ENCODE results near the gene HBP1. TPM values are rescaled to one million over a fixed set of nuclear protein-coding genes. Genes with fewer than 3 reads are reported as not detected.

The HBP1 gene
- total and polyA plus RNA-seq, 7 donors = 34.2 to 172 (median 104) TPM

DNA sequence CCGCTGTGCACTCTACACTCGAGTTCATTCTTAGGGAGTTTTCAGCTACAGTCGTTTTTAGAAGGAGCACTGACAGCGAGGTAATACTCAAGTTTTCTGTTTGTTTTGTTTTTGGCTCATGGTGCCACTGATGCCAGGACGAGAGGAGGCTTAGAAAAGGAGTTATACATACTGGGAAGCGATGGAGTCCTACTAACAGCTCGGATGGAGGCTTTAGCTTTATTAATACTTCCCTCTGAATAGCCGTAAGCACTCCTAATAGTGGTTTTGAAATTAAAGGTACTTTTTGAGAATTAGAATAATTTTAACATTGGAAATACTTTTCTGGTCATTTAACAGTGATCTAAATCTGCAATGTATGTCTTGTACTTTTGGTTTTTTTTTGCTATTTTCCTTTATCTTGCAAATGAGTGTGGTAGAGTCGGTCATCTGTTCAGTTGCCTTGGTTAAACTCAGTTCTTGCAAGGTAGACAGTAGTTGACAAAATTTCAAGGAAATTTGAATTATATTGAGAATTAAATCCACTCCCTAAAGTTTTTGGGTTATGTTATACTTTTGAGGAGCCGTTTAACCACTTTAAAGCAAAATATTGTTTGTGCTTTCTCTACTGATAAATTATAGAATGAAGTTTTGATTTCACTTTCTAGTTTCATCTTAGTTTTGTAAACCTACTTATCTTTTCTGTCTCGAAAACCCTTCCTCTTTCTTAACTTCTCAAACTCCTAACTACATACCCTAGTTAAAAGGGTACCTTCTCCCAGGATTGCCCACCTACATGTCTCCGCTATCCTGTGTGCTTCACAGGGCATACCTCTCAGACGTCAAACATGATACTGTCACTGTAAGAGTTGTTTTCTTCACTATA is 1.5 kb downstream of the HBP1 start:
- Histone ChIP-seq H3K9me3 (no peaks in the 10 kb centered on the region), H3K36me3 (no peaks in the 10 kb centered on the region), H3K4me1 (peaks cover 0 to 58% (median 45%) of the 10 kb centered on the region in 4 donors), H3K4me3 (peak overlapping the region; percentile 89 to 99 (median 95)), H3K27ac (peak overlapping the region; percentile 94 to 100 (median 96)), H3K27me3 (no peaks in the 10 kb centered on the region)
- 9% methylated on average over 13 of the region's 13 CpGs for WGBS, 2 donors
- DNase-seq = no peak
- TF ChIP-seq EP300 (IDR thresholded peaks at IDR 0.05) = no peak
- TF ChIP-seq POLR2AphosphoS5 (IDR thresholded peaks at IDR 0.05) = no peak
- TF ChIP-seq, protein P1, sequence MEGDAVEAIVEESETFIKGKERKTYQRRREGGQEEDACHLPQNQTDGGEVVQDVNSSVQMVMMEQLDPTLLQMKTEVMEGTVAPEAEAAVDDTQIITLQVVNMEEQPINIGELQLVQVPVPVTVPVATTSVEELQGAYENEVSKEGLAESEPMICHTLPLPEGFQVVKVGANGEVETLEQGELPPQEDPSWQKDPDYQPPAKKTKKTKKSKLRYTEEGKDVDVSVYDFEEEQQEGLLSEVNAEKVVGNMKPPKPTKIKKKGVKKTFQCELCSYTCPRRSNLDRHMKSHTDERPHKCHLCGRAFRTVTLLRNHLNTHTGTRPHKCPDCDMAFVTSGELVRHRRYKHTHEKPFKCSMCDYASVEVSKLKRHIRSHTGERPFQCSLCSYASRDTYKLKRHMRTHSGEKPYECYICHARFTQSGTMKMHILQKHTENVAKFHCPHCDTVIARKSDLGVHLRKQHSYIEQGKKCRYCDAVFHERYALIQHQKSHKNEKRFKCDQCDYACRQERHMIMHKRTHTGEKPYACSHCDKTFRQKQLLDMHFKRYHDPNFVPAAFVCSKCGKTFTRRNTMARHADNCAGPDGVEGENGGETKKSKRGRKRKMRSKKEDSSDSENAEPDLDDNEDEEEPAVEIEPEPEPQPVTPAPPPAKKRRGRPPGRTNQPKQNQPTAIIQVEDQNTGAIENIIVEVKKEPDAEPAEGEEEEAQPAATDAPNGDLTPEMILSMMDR (IDR thresholded peaks at IDR 0.05) = no peak
- no peak for TF ChIP-seq POLR2A (IDR thresholded peaks at IDR 0.05)
- intact Hi-C loops (cut with DNase I) = no loop called here

DNA sequence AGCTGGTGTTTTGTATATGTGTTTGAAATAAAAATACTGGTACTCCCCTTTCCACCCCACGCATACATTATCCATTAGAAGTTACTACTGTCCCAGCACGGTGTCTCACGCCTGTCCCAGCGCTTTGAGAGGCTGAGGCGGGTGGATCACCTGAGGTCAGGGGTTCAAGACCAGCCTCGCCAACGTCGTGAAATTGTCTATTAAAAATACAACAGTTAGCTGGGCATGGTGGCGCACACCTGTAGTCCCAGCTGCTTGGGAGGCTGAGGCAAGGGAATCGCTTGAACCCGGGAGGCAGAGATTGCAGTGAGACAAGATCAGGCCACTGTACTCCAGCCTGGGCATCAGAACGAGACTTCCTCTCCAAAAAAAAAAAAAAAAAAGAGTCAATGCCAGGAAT is 2.7 kb downstream of the HBP1 start:
- no peaks in the 10 kb centered on the region for H3K36me3 ChIP-seq
- intact Hi-C loops (cut with DNase I) = no loop called here
- peaks cover 0 to 66% (median 52%) of the 10 kb centered on the region in 4 donors for H3K4me1 ChIP-seq
- H3K27me3 ChIP-seq = no peaks in the 10 kb centered on the region
- TF ChIP-seq, protein P1 (IDR thresholded peaks at IDR 0.05) = no peak
- TF ChIP-seq EP300 (IDR thresholded peaks at IDR 0.05) (no peak), POLR2AphosphoS5 (IDR thresholded peaks at IDR 0.05) (no peak), POLR2A (IDR thresholded peaks at IDR 0.05) (no peak)
- H3K27ac ChIP-seq = peak overlapping the region; percentile 20 to 50 (median 30)
- H3K9me3 ChIP-seq = no peaks in the 10 kb centered on the region
- DNase-seq = peak; percentile 46
- no peak overlapping the region for H3K4me3 ChIP-seq
- WGBS, 2 donors = 92 to 93% methylated on average over 12 of the region's 12 CpGs

DNA sequence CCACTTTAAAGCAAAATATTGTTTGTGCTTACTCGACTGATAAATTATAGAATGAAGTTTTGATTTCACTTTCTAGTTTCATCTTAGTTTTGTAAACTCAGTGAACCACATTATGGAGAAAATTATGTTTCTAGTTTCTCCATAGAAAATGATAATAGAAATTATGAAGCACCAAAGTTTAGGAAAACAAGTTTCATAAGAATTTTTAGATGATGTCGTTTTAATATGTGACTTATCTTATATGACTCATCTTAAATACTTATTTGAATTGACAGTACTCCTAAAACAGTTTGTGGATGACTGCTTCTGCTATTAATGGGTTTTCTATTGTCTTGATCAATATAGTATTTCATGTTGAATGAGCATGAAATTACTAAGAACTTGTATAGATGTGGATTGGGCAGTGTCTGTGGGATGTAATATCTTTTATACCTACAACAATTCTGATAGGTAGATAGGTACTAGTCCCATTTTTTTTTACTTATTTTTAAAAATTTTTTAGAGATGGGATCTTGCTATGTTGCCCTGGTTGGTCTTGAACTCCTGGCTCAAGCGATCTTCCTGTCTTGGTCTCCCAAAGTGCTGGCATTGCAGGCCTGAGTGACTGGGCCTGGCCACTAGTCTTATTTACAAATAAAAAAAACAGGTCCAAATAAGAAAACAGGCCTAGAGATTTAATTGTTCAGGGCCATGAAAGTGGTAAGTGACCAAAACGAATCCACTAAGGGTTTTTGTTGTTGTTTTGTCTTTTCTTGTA is 3.7 kb downstream of the HBP1 start:
- peak overlapping the region in 1 of 4 donors; percentile 50 for H3K27ac ChIP-seq
- no peaks in the 10 kb centered on the region for H3K27me3 ChIP-seq
- TF ChIP-seq POLR2A (IDR thresholded peaks at IDR 0.05) (no peak), EP300 (IDR thresholded peaks at IDR 0.05) (no peak), POLR2AphosphoS5 (IDR thresholded peaks at IDR 0.05) (no peak)
- TF ChIP-seq, protein P1 (IDR thresholded peaks at IDR 0.05) = no peak
- peaks cover 0 to 68% (median 58%) of the 10 kb centered on the region in 4 donors for H3K4me1 ChIP-seq
- intact Hi-C loops (cut with DNase I) = no loop called here
- DNase-seq = no peak
- H3K9me3 ChIP-seq = no peaks in the 10 kb centered on the region
- no peak overlapping the region for H3K4me3 ChIP-seq
- H3K36me3 ChIP-seq = no peaks in the 10 kb centered on the region
- 58 to 73% methylated on average over 4 of the region's 4 CpGs for WGBS, 2 donors

DNA sequence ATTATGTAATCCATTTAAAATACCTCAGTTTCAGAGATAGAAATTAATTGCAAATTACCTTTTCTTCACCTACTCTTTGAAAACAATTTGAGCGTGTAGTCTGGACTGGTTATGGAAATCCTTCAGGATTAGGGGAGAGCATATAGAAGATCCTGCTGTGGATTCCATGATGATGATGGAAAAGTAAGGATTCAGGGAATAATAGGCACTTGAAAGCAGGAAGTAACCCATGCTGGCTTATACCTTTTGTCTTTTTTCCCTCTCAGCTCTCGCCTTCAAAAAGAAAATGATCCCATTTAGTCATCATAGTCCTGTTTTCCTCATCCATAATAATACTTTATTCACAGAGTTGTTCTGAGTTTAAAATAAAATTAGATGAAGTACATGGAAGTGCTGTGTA is 4.4 kb downstream of the HBP1 start:
- 87 to 89% methylated on average over 2 of the region's 2 CpGs for WGBS, 2 donors
- DNase-seq = no peak
- intact Hi-C loops (cut with DNase I) = no loop called here
- no peaks in the 10 kb centered on the region for H3K9me3 ChIP-seq
- TF ChIP-seq EP300 (IDR thresholded peaks at IDR 0.05) = no peak
- no peak for TF ChIP-seq POLR2AphosphoS5 (IDR thresholded peaks at IDR 0.05)
- TF ChIP-seq POLR2A (IDR thresholded peaks at IDR 0.05) = no peak
- H3K27ac ChIP-seq = no peak overlapping the region
- no peaks in the 10 kb centered on the region for H3K36me3 ChIP-seq
- no peaks in the 10 kb centered on the region for H3K27me3 ChIP-seq
- no peak overlapping the region for H3K4me3 ChIP-seq
- H3K4me1 ChIP-seq = peaks cover 0 to 76% (median 63%) of the 10 kb centered on the region in 4 donors

Measured in sigmoid colon (tissue), 7 donors.